Measurements from ENCODE around the gene DNAJA3.

DNAJA3 gene

DNA sequence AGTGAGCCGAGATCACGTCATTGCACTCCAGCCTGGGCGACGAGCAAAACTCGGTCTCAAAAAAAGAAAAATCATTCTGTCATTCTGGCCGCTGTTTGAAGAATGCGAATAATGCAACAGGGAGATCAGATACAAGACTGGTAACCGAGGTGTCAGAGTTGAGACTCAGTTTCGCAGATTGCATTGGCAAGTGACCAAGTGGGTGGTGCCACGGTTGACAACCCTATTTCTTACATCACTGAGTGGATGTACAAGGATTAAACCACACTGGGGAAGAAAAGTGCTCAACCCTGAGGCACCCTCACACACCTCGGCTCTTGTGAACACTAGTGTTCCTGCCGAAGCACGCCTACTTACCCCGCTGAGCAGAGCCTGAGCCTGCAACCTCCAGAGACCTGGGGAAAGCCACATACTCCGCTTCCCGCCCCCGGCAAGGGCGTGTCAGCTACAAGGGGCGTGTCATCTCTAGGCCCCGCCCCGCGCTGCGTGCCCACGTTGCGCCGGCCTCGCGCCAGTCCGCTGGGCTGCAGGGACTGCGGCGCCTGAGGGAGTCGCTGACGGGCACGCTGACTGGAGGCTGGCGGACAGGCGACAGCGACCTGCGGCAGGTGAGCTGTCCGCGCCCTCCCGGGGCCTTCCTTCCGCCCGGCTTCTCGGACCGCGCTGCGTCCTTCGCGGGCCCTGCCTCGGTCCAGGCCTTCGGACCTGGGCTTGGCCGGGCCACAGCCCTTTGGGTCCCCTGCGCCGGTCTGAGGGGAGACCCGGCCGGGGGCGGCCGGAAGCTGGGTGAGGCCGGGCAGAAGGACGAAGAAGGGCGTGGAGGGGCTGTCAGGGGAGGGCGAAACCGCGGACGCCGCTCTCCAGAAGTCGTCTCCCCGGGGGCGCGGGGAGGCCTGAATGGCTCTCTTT lies 50.5 kb downstream of the DNAJA3 start, which contains the start of gene HMOX2:
TSS of gene HMOX2 (plus strand) at position 519 of the 909 bp plus-strand sequence. CDS start 29,127 bp downstream, outside the sequence.
- TF ChIP-seq CTCF (conservative IDR thresholded peaks at IDR 0.05) = peak; percentile 65
- peak within 1 kb of the TSS; percentile 82 for H3K27ac ChIP-seq

- no peak for TF ChIP-seq CTCF (conservative IDR thresholded peaks at IDR 0.05)
- no peak overlapping the region for H3K27ac ChIP-seq
Measured at GRCh38 chr16:4477966-4478365, 52.3 kb downstream of the DNAJA3 start.

DNA sequence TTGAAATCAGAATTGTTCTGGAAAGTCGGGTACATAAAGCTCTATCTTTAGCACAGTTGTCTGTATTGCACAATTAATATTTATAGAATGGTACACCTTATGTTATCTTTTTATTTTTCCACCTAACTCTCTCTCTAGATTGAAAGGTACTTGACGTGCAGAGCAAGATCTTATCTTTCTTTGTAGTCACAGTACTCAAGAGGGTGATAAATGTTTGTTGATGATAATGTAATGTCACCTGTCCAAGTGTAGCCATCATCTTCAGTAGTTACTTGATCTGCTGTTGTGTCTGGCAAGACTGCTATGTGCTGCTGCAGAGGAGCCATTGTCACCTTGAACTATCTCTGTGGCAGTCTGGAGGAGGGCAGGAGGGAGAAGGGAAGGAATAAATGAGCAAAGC lies 55.9 kb downstream of the DNAJA3 start:
- TF ChIP-seq CTCF (conservative IDR thresholded peaks at IDR 0.05) = no peak
- no peak overlapping the region for H3K27ac ChIP-seq

GRCh38 chr16:4481963-4482362 lies 56.3 kb downstream of the DNAJA3 start:
- no peak overlapping the region for H3K27ac ChIP-seq

GRCh38 chr16:4486126-4486893 lies 60.6 kb downstream of the DNAJA3 start:
- H3K27ac ChIP-seq = 0 out of 2 replicates have a peak overlapping the region, but pooled peaks have one; percentile 41

More at GRCh38 chr16:4481963-4482362, 56.3 kb downstream of the DNAJA3 start:
- TF ChIP-seq CTCF (conservative IDR thresholded peaks at IDR 0.05) = no peak

GRCh38 chr16:4487955-4488498 lies 62.4 kb downstream of the DNAJA3 start:
- peak overlapping the region; percentile 41 for H3K27ac ChIP-seq
- no peak for TF ChIP-seq CTCF (conservative IDR thresholded peaks at IDR 0.05)

More at GRCh38 chr16:4486126-4486893, 60.6 kb downstream of the DNAJA3 start:
- no peak for TF ChIP-seq CTCF (conservative IDR thresholded peaks at IDR 0.05)

GRCh38 chr16:4488499-4488967 lies 62.9 kb downstream of the DNAJA3 start:
- H3K27ac ChIP-seq = peak overlapping the region; percentile 41
- no peak for TF ChIP-seq CTCF (conservative IDR thresholded peaks at IDR 0.05)

Data from VCaP (cell line).